ENCODE measurements around the gene SYT10.

- TF ChIP-seq CTCF (conservative IDR thresholded peaks at IDR 0.05; ENCODE audit: low read length) = no peak
- TF ChIP-seq EZH2phosphoT487 (IDR thresholded peaks at IDR 0.05; ENCODE audit: borderline replicate concordance) = no peak
Observed at GRCh38 chr12:33438851-33439586, 600 bp downstream of the SYT10 start.
